ENCODE data around the gene TBC1D10A.

DNA sequence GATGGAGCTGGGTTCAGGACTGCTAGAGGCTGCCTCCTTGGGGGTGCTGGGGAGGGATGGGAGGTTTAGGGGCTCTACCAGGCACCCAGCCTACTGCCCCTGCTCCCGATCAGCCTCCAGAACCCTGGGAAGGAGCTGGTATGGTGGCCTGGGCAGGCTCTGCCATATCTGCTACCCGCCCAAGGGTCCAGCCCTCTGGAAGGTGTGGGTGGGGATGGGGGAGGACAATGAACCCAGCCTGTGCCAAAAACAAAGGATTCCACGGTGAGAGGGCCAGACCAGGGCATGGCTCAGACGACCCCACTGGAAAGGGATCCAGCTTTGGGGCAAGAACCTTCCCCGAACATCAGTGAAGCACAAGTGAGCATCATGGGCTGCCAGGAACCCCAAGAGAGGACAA lies 40.4 kb downstream of the TBC1D10A start:
- TF ChIP-seq, protein P1, sequence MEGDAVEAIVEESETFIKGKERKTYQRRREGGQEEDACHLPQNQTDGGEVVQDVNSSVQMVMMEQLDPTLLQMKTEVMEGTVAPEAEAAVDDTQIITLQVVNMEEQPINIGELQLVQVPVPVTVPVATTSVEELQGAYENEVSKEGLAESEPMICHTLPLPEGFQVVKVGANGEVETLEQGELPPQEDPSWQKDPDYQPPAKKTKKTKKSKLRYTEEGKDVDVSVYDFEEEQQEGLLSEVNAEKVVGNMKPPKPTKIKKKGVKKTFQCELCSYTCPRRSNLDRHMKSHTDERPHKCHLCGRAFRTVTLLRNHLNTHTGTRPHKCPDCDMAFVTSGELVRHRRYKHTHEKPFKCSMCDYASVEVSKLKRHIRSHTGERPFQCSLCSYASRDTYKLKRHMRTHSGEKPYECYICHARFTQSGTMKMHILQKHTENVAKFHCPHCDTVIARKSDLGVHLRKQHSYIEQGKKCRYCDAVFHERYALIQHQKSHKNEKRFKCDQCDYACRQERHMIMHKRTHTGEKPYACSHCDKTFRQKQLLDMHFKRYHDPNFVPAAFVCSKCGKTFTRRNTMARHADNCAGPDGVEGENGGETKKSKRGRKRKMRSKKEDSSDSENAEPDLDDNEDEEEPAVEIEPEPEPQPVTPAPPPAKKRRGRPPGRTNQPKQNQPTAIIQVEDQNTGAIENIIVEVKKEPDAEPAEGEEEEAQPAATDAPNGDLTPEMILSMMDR (conservative IDR thresholded peaks at IDR 0.05), result no peak
- no peak for TF ChIP-seq EZH2 (IDR thresholded peaks at IDR 0.05; ENCODE audit: low read depth)

Data from PC-9 (cell line).